NOMO-1 treated with DMSO at 0.1 percent for 48 hours (cell line): ENCODE data around the gene TTC34.

Source experiments
- DNase-seq: peaks from one replicate; lab custom pipeline; 2025; ENCODE audit not compliant: unreplicated experiment; lab: John Stamatoyannopoulos, UW

Gene TTC34

GRCh38 chr1:2609319-2610035, 192.0 kb downstream of the TTC34 start:
- DNase-seq = no peak

- DNase-seq = no peak
Measured at GRCh38 chr1:2607641-2608091, 193.8 kb downstream of the TTC34 start.

GRCh38 chr1:2606881-2607621, 194.4 kb downstream of the TTC34 start:
- no peak for DNase-seq

GRCh38 chr1:2606396-2606880, 195.1 kb downstream of the TTC34 start:
- DNase-seq = no peak

GRCh38 chr1:2605509-2606395, 195.7 kb downstream of the TTC34 start:
- DNase-seq = no peak

- no peak for DNase-seq
Measured at GRCh38 chr1:2604844-2605508, 196.5 kb downstream of the TTC34 start.

GRCh38 chr1:2604156-2604843, 197.2 kb downstream of the TTC34 start:
- no peak for DNase-seq

GRCh38 chr1:2603521-2604155, 197.9 kb downstream of the TTC34 start:
- no peak for DNase-seq

- no peak for DNase-seq
Measured at GRCh38 chr1:2602866-2603520, 198.5 kb downstream of the TTC34 start.

- no peak for DNase-seq
Measured at GRCh38 chr1:2602311-2602835, 199.1 kb downstream of the TTC34 start.

GRCh38 chr1:2601721-2602303, 199.7 kb downstream of the TTC34 start:
- DNase-seq = no peak

- no peak for DNase-seq
Measured at GRCh38 chr1:2598329-2598931, 203.1 kb downstream of the TTC34 start.

- no peak for DNase-seq
Measured at GRCh38 chr1:2597441-2598328, 203.8 kb downstream of the TTC34 start.

GRCh38 chr1:2596530-2597333, 204.8 kb downstream of the TTC34 start:
- DNase-seq = no peak

GRCh38 chr1:2595812-2596529, 205.5 kb downstream of the TTC34 start:
- no peak for DNase-seq
